Measurements from ENCODE around the gene WFDC5.
A peak's percentile ranks its signal among the peaks of the same experiment; 100 is the strongest.

The WFDC5 gene

GRCh38 chr20:45115386-45115774 is 406 bp upstream of the WFDC5 start:
- no peak overlapping the region for H3K27ac ChIP-seq
- no peak for TF ChIP-seq CTCF (IDR thresholded peaks at IDR 0.05)
- no peak for TF ChIP-seq ZFX (IDR thresholded peaks at IDR 0.05; ENCODE audit: borderline replicate concordance)

GRCh38 chr20:45113865-45114264 is 1.1 kb downstream of the WFDC5 start:
- H3K27ac ChIP-seq = no peak overlapping the region
- no peak for TF ChIP-seq CTCF (IDR thresholded peaks at IDR 0.05)
- TF ChIP-seq ZFX (IDR thresholded peaks at IDR 0.05; ENCODE audit: borderline replicate concordance) = no peak

GRCh38 chr20:45112754-45113153 is 2.2 kb downstream of the WFDC5 start:
- TF ChIP-seq ZFX (IDR thresholded peaks at IDR 0.05; ENCODE audit: borderline replicate concordance) (no peak), CTCF (IDR thresholded peaks at IDR 0.05) (no peak)
- H3K27ac ChIP-seq = no peak overlapping the region

- H3K27ac ChIP-seq = no peak overlapping the region
- peak; percentile 77 for TF ChIP-seq CTCF (IDR thresholded peaks at IDR 0.05)
- no peak for TF ChIP-seq ZFX (IDR thresholded peaks at IDR 0.05; ENCODE audit: borderline replicate concordance)
Observed at GRCh38 chr20:45111799-45112471, 3.0 kb downstream of the WFDC5 start.

GRCh38 chr20:45111285-45111684 is 3.7 kb downstream of the WFDC5 start:
- H3K27ac ChIP-seq = no peak overlapping the region
- TF ChIP-seq CTCF (IDR thresholded peaks at IDR 0.05) (no peak), ZFX (IDR thresholded peaks at IDR 0.05; ENCODE audit: borderline replicate concordance) (no peak)

- TF ChIP-seq CTCF (IDR thresholded peaks at IDR 0.05) = no peak
- TF ChIP-seq ZFX (IDR thresholded peaks at IDR 0.05; ENCODE audit: borderline replicate concordance) = no peak
- H3K27ac ChIP-seq = no peak overlapping the region
Observed at GRCh38 chr20:45110301-45110700, 4.7 kb downstream of the WFDC5 start.

- no peak overlapping the region for H3K27ac ChIP-seq
- no peak for TF ChIP-seq ZFX (IDR thresholded peaks at IDR 0.05; ENCODE audit: borderline replicate concordance)
- no peak for TF ChIP-seq CTCF (IDR thresholded peaks at IDR 0.05)
Observed at GRCh38 chr20:45109634-45110033, 5.3 kb downstream of the WFDC5 start.
